Panc1 (cell line): ENCODE results near the gene SMAD6. TPM values are rescaled to one million over a fixed set of nuclear protein-coding genes. Genes with fewer than 3 reads are reported as not detected.
A peak's percentile ranks its signal among the peaks of the same experiment; 100 is the strongest.

Experiments used
- ATAC-seq: fragments of 200-7000 bp; cut with Tn5 transposase; 2 replicates; pipeline ENCODE4 v1.9.1; 2020; ENCODE audit warnings: mild to moderate bottlenecking, moderate library complexity
- BruUV-seq: library from RNA; stranded (reverse); fragments of 400-500 nt; replicated peaks from 2 replicates; lab custom pipeline; 2021; lab: Mats Ljungman, UMichigan
- CTCF ChIA-PET: fragments of 300-600 bp; sonication (Branson Sonifier 250); formaldehyde crosslinking; loops from one replicate; lab custom pipeline; 2022; ENCODE audit warnings: antibody characterized with exemption; lab: Charles Lee
- POLR2A ChIA-PET: fragments of 300-600 bp; sonication (Branson Sonifier 250); formaldehyde crosslinking; loops from one replicate; lab custom pipeline; 2022; ENCODE audit warnings: antibody characterized with exemption; lab: Charles Lee
- DNase-seq: peaks from one replicate; pipeline ENCODE4 v3.0.0-alpha.2; 2010; ENCODE audit warnings: low read depth, low spot score
- H3K27ac ChIP-seq: 2 replicates; pipeline ENCODE4 v1.5.1; 2011; ENCODE audit warnings: mild to moderate bottlenecking, low read length, inconsistent platforms
- H3K27me3 ChIP-seq: fragments of 200-500 bp; sonication (Bioruptor generic); 2 replicates; pipeline ENCODE4 v1.6.0; 2014; ENCODE audit warnings: low read length, inconsistent platforms; ENCODE audit not compliant: control insufficient read depth, insufficient read depth
- H3K36me3 ChIP-seq: fragments of 200-500 bp; sonication (Bioruptor generic); 2 replicates; pipeline ENCODE4 v1.5.1; 2014; ENCODE audit warnings: inconsistent platforms, mild to moderate bottlenecking, low read length, moderate library complexity; ENCODE audit not compliant: control insufficient read depth, insufficient read depth
- H3K4me1 ChIP-seq: 2 replicates; pipeline ENCODE4 v1.5.1; 2011; ENCODE audit warnings: inconsistent platforms, mild to moderate bottlenecking, low read length, moderate library complexity; ENCODE audit not compliant: control insufficient read depth, insufficient read depth
- H3K4me3 ChIP-seq, 2 experiments: 2 replicates each; pipeline ENCODE4 v1.5.1; 2011 to 2012; ENCODE audit warnings: low read depth in 2 of 2, low read length in 2 of 2, mild to moderate bottlenecking in 2 of 2, inconsistent platforms in 1 of 2, moderate library complexity in 1 of 2
- H3K9me3 ChIP-seq: fragments of 200-500 bp; sonication (Bioruptor generic); 2 replicates; pipeline ENCODE4 v1.5.1; 2014; ENCODE audit warnings: low read depth, mild to moderate bottlenecking, inconsistent platforms, low read length, moderate library complexity; ENCODE audit not compliant: control insufficient read depth, insufficient read depth
- POLR2AphosphoS5 ChIP-seq: IDR thresholded peaks from 2 replicates; pipeline ENCODE4 v1.6.1; 2012; ENCODE audit warnings: mild to moderate bottlenecking, low read depth, low read length, moderate library complexity
- SIN3A ChIP-seq: IDR thresholded peaks from 2 replicates; pipeline ENCODE4 v1.6.1; 2012; ENCODE audit warnings: low read depth, mild to moderate bottlenecking, low read length, moderate library complexity, borderline replicate concordance; ENCODE audit not compliant: insufficient read depth
- TCF7L2 ChIP-seq: IDR thresholded peaks from 2 replicates; pipeline ENCODE4 v1.6.1; 2011; ENCODE audit warnings: mild to moderate bottlenecking, low read depth, low read length, inconsistent platforms
- in situ Hi-C: cut with HindIII; loops from 2 replicates; pipeline ENCODE4 v1.10.0; 2016; ENCODE audit warnings: low sequenced_read_pairs, low pct_unique_long_range_greater_than_20kb
- intact Hi-C: fragments of 100-400 bp; cut with micrococcal nuclease; formaldehyde crosslinking; loops from one replicate; pipeline ENCODE4 v1.10.0; 2022; ENCODE audit not compliant: unreplicated experiment
- total RNA-seq: library from RNA; stranded (reverse); gene quantifications from one replicate; pipeline ENCODE4 v1.2.1, GENCODE V29; 2021; ENCODE audit not compliant: unreplicated experiment
- TF ChIP-seq, protein P1 (sequence below), 2 experiments: IDR thresholded peaks; 2 replicates each; pipeline ENCODE4 v1.6.1; 2011 to 2012; ENCODE audit warnings: low read depth in 2 of 2, control low read depth in 1 of 2, low read length in 1 of 2, mild to moderate bottlenecking in 1 of 2, moderate library complexity in 1 of 2; ENCODE audit not compliant: insufficient read depth in 1 of 2
- TF ChIP-seq, protein P2 (sequence below): fragments of 450-650 bp; IDR thresholded peaks from 2 replicates; pipeline ENCODE4 v1.5.1; 2017; ENCODE audit warnings: mild to moderate bottlenecking

Gene SMAD6
- total RNA-seq, 1 experiment from 2014 or later = 45.9 TPM

DNA sequence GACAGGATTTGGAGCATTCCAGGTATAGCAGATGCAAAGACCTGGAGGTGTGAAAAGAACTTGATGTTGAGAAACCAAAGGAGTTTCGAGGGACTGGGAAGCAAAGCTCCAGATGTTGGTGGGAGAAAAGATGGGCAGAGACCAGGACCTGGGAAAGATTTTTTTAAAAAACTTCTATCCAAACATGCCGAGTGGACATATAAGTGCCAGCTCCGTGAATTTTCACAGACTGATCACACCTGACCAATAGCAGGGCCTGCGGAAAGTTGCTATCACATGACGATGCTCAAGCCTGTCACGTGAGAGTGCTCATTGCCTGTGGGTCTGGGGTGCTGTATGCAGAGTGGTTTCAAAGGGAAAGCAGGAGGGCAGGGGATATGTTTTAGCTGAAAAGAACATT is 19.9 kb downstream of the SMAD6 start:
- TF ChIP-seq, protein P1, sequence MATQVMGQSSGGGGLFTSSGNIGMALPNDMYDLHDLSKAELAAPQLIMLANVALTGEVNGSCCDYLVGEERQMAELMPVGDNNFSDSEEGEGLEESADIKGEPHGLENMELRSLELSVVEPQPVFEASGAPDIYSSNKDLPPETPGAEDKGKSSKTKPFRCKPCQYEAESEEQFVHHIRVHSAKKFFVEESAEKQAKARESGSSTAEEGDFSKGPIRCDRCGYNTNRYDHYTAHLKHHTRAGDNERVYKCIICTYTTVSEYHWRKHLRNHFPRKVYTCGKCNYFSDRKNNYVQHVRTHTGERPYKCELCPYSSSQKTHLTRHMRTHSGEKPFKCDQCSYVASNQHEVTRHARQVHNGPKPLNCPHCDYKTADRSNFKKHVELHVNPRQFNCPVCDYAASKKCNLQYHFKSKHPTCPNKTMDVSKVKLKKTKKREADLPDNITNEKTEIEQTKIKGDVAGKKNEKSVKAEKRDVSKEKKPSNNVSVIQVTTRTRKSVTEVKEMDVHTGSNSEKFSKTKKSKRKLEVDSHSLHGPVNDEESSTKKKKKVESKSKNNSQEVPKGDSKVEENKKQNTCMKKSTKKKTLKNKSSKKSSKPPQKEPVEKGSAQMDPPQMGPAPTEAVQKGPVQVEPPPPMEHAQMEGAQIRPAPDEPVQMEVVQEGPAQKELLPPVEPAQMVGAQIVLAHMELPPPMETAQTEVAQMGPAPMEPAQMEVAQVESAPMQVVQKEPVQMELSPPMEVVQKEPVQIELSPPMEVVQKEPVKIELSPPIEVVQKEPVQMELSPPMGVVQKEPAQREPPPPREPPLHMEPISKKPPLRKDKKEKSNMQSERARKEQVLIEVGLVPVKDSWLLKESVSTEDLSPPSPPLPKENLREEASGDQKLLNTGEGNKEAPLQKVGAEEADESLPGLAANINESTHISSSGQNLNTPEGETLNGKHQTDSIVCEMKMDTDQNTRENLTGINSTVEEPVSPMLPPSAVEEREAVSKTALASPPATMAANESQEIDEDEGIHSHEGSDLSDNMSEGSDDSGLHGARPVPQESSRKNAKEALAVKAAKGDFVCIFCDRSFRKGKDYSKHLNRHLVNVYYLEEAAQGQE (IDR thresholded peaks at IDR 0.05; ENCODE audit: insufficient read depth in 1 of 2, low read depth in 2 of 2, low read length in 1 of 2) = no peak
- TF ChIP-seq TCF7L2 = no peak
- no peak for TF ChIP-seq SIN3A
- TF ChIP-seq POLR2AphosphoS5 = no peak
- TF ChIP-seq, protein P2, sequence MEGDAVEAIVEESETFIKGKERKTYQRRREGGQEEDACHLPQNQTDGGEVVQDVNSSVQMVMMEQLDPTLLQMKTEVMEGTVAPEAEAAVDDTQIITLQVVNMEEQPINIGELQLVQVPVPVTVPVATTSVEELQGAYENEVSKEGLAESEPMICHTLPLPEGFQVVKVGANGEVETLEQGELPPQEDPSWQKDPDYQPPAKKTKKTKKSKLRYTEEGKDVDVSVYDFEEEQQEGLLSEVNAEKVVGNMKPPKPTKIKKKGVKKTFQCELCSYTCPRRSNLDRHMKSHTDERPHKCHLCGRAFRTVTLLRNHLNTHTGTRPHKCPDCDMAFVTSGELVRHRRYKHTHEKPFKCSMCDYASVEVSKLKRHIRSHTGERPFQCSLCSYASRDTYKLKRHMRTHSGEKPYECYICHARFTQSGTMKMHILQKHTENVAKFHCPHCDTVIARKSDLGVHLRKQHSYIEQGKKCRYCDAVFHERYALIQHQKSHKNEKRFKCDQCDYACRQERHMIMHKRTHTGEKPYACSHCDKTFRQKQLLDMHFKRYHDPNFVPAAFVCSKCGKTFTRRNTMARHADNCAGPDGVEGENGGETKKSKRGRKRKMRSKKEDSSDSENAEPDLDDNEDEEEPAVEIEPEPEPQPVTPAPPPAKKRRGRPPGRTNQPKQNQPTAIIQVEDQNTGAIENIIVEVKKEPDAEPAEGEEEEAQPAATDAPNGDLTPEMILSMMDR = no peak
- Histone ChIP-seq H3K27ac (peak overlapping the region; percentile 59), H3K9me3 (no peaks in the 10 kb centered on the region), H3K4me1 (peaks cover 80% of the 10 kb centered on the region), H3K27me3 (no peaks in the 10 kb centered on the region), H3K4me3 (no peak overlapping the region), H3K36me3 (no peaks in the 10 kb centered on the region; the same call in 1 of the 2 replicates)
- POLR2A ChIA-PET = no interaction called here
- DNase-seq (no peak), ATAC-seq (no peak)
- intact Hi-C loops (no loop called here), in situ Hi-C loops (no loop called here)
- BruUV-seq = no TSS peak
- CTCF ChIA-PET = no interaction called here

DNA sequence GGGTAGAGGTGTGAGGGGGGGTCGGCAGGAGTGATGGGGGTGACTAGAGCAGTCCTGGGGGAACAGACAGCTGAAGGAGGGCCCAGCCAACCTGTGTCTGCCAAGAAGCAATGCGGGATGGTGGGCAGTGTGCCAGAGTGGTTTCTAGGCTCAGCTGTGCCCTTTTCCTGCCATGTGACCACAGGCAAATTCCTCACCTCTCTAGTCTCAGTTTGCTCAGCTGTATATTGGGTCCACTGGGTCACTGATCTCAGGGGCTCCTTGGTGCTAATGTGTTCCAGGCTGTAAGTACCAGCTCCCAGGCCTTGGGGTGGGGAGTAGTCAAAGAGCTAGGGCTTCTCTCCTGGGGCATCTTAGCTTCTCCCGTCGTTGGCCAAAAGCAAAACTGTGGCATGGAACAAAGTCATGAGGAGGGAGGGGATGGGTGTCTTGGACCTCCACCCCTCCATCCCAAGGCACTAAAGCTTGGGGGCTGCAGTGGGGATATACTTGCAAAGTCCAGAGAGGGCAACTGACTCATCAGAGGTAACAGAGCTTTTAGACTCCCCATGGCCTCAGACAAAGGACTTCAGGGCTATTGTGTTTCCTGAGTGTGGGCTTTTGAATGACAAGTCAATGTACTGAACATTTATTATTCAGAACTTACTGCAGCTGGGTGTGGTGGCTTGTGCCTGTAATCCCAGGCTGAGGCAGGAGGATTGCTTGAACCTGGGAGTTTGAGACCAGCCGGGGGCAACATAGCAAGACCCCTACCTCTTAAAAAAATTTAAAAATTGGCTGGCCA is 20.9 kb downstream of the SMAD6 start:
- H3K27me3 ChIP-seq = no peaks in the 10 kb centered on the region
- in situ Hi-C loops (no loop called here), intact Hi-C loops (no loop called here)
- TF ChIP-seq POLR2AphosphoS5 (no peak), TCF7L2 (no peak), SIN3A (no peak)
- TF ChIP-seq, protein P1 (IDR thresholded peaks at IDR 0.05; ENCODE audit: insufficient read depth in 1 of 2, low read depth in 2 of 2, low read length in 1 of 2) = no peak
- TF ChIP-seq, protein P2 = no peak
- peak overlapping the region; percentile 59 for H3K27ac ChIP-seq
- peaks cover 80% of the 10 kb centered on the region for H3K4me1 ChIP-seq
- BruUV-seq = no TSS peak
- ATAC-seq (no peak), DNase-seq (no peak)
- no peaks in the 10 kb centered on the region for H3K36me3 ChIP-seq
- no peaks in the 10 kb centered on the region for H3K9me3 ChIP-seq
- ChIA-PET POLR2A (no interaction called here), CTCF (interaction anchor here (0.8 kb wide), 1 partner anchor 129 kb away, joined by 3 read pairs; no protein-coding TSS in a partner anchor)
- H3K4me3 ChIP-seq = no peak overlapping the region
